ENCODE data around the gene CSNK1D. TPM values are rescaled to one million over a fixed set of nuclear protein-coding genes. Genes with fewer than 3 reads are reported as not detected.

CSNK1D gene
- total RNA-seq, 1 experiment from 2014 or later, result 111 TPM

- peaks cover 5% of the 10 kb centered on the region for H3K4me1 Mint-ChIP-seq
- TF ChIP-seq NFE2L1 (CRISPR knock-in tag; IDR thresholded peaks at IDR 0.05), result no peak
- TF ChIP-seq E2F1 (CRISPR knock-in tag; IDR thresholded peaks at IDR 0.05), result no peak
- TF ChIP-seq ZNF138 (CRISPR knock-in tag; conservative IDR thresholded peaks at IDR 0.05), result no peak
- no peak for TF ChIP-seq SMAD3 (CRISPR knock-in tag; IDR thresholded peaks at IDR 0.05; ENCODE audit: borderline replicate concordance)
- TF ChIP-seq ZNF232 (CRISPR knock-in tag; IDR thresholded peaks at IDR 0.05), result no peak
- TF ChIP-seq ZBTB21 (CRISPR knock-in tag; IDR thresholded peaks at IDR 0.05; ENCODE audit: borderline replicate concordance), result no peak
- no peak for TF ChIP-seq TEAD1 (CRISPR knock-in tag; IDR thresholded peaks at IDR 0.05)
- TF ChIP-seq AR (CRISPR knock-in tag; IDR thresholded peaks at IDR 0.05), result no peak
- no peak for TF ChIP-seq ZNF532 (CRISPR knock-in tag; IDR thresholded peaks at IDR 0.05; ENCODE audit: borderline replicate concordance)
- no peak for TF ChIP-seq MXD4 (CRISPR knock-in tag; IDR thresholded peaks at IDR 0.05; ENCODE audit: borderline replicate concordance)
- TF ChIP-seq NR2C2 (CRISPR knock-in tag; IDR thresholded peaks at IDR 0.05), result no peak
- no peak for TF ChIP-seq CTCF (IDR thresholded peaks at IDR 0.05)
- no peak for TF ChIP-seq FOXJ3 (CRISPR knock-in tag; IDR thresholded peaks at IDR 0.05; ENCODE audit: borderline replicate concordance)
- TF ChIP-seq ZNF425 (CRISPR knock-in tag; conservative IDR thresholded peaks at IDR 0.05), result no peak
- TF ChIP-seq ZNF416 (CRISPR knock-in tag; IDR thresholded peaks at IDR 0.05), result no peak
- TF ChIP-seq ZMAT4 (CRISPR knock-in tag; IDR thresholded peaks at IDR 0.05), result no peak
- TF ChIP-seq TP53 (CRISPR knock-in tag; IDR thresholded peaks at IDR 0.05), result no peak
- no peak for TF ChIP-seq HMGA2 (CRISPR knock-in tag; IDR thresholded peaks at IDR 0.05)
- TF ChIP-seq STAT6 (CRISPR knock-in tag; conservative IDR thresholded peaks at IDR 0.05; ENCODE audit: low read depth), result no peak
- ATAC-seq (no peak), DNase-seq (ENCODE audit: low spot score) (no peak)
- H3K36me3 Mint-ChIP-seq, result no peaks in the 10 kb centered on the region
- H3K4me3 Mint-ChIP-seq, result no peak overlapping the region
- no peak overlapping the region for H3K27ac Mint-ChIP-seq
- CTCF ChIA-PET, result no interaction called here
- H3K27me3 Mint-ChIP-seq (ENCODE audit: low read depth), result 0 out of 2 replicates have a peak, but pooled peaks cover 5% of the 10 kb centered on the region
- no peaks in the 10 kb centered on the region for H3K9me3 Mint-ChIP-seq
- POLR2A ChIA-PET, result no interaction called here
Observed at GRCh38 chr17:82311971-82312370, 38.5 kb upstream of the CSNK1D start.
